ENCODE results near the gene ASPHD2. TPM values are rescaled to one million over a fixed set of nuclear protein-coding genes. Genes with fewer than 3 reads are reported as not detected.

The ASPHD2 gene
- total RNA-seq, 4 donors from 2014 or later = 0.20 to 2.2 (median 1.2) TPM

GRCh38 chr22:26439559-26439958 lies 10.5 kb downstream of the ASPHD2 start:
- in situ Hi-C loops (cut with MboI; ENCODE audit: low pct_ligation_motif_present in 1 of 4, low pct_unique_long_range_greater_than_20kb in 1 of 4, low sequenced_read_pairs in 3 of 4) = no loop called here
- 68 to 78% methylated on average over 2 to 3 of the region's 3 CpGs for WGBS, 2 donors (ENCODE audit: low coverage in 1 of 2)

GRCh38 chr22:26442086-26442756 lies 13.2 kb downstream of the ASPHD2 start:
- no peak overlapping the region for H3K27ac ChIP-seq
- in situ Hi-C loops (cut with MboI; ENCODE audit: low pct_ligation_motif_present in 1 of 4, low pct_unique_long_range_greater_than_20kb in 1 of 4, low sequenced_read_pairs in 3 of 4) (no loop called here), intact Hi-C loops (cut with DNase I; ENCODE audit: low total_unique reads) (no loop called here)
- no peak for DNase-seq
- 88 to 100% methylated on average over 2 to 4 of the region's 4 CpGs for WGBS, 2 donors (ENCODE audit: low coverage in 1 of 2)
- peaks cover 0 to 15% (median 6%) of the 10 kb centered on the region in 4 donors for H3K4me1 ChIP-seq
- no peaks in the 10 kb centered on the region for H3K36me3 ChIP-seq
- no peaks in the 10 kb centered on the region for H3K9me3 ChIP-seq
- no peak for TF ChIP-seq EP300 (IDR thresholded peaks at IDR 0.05; ENCODE audit: low read depth)
- no peak for TF ChIP-seq POLR2AphosphoS5 (IDR thresholded peaks at IDR 0.05)
- no peak for TF ChIP-seq POLR2A (IDR thresholded peaks at IDR 0.05)
- no peak for TF ChIP-seq CTCF (IDR thresholded peaks at IDR 0.05)
- H3K27me3 ChIP-seq = no peaks in the 10 kb centered on the region
- H3K4me3 ChIP-seq = no peak overlapping the region

More at GRCh38 chr22:26439559-26439958, 10.5 kb downstream of the ASPHD2 start:
- Histone ChIP-seq H3K9me3 (no peaks in the 10 kb centered on the region), H3K4me3 (no peak overlapping the region), H3K27ac (no peak overlapping the region), H3K27me3 (no peaks in the 10 kb centered on the region), H3K4me1 (peaks cover 0 to 26% (median 17%) of the 10 kb centered on the region in 4 donors), H3K36me3 (no peaks in the 10 kb centered on the region)
- TF ChIP-seq POLR2AphosphoS5 (IDR thresholded peaks at IDR 0.05) = no peak
- no peak for TF ChIP-seq POLR2A (IDR thresholded peaks at IDR 0.05)
- no peak for TF ChIP-seq EP300 (IDR thresholded peaks at IDR 0.05; ENCODE audit: low read depth)
- TF ChIP-seq CTCF (IDR thresholded peaks at IDR 0.05) = no peak
- intact Hi-C loops (cut with DNase I; ENCODE audit: low total_unique reads) = no loop called here
- no peak for DNase-seq

- WGBS, 2 donors (ENCODE audit: low coverage in 1 of 2) = 90 to 92% methylated on average over 2 to 16 of the region's 16 CpGs
- in situ Hi-C loops (cut with MboI; ENCODE audit: low pct_ligation_motif_present in 1 of 4, low pct_unique_long_range_greater_than_20kb in 1 of 4, low sequenced_read_pairs in 3 of 4) = no loop called here
- TF ChIP-seq POLR2A (IDR thresholded peaks at IDR 0.05) (no peak), CTCF (IDR thresholded peaks at IDR 0.05) (no peak), POLR2AphosphoS5 (IDR thresholded peaks at IDR 0.05) (no peak), EP300 (IDR thresholded peaks at IDR 0.05; ENCODE audit: low read depth) (no peak)
These were observed 15.0 kb downstream of the ASPHD2 start for GRCh38 chr22:26443901-26444690.

GRCh38 chr22:26444777-26445176 lies 15.7 kb downstream of the ASPHD2 start:
- H3K27ac ChIP-seq = no peak overlapping the region
- H3K4me1 ChIP-seq = no peaks in the 10 kb centered on the region
- no peak overlapping the region for H3K4me3 ChIP-seq
- TF ChIP-seq POLR2AphosphoS5 (IDR thresholded peaks at IDR 0.05) = no peak
- no peak for TF ChIP-seq POLR2A (IDR thresholded peaks at IDR 0.05)
- TF ChIP-seq CTCF (IDR thresholded peaks at IDR 0.05) = no peak
- no peak for TF ChIP-seq EP300 (IDR thresholded peaks at IDR 0.05; ENCODE audit: low read depth)
- H3K36me3 ChIP-seq = no peaks in the 10 kb centered on the region
- no peaks in the 10 kb centered on the region for H3K9me3 ChIP-seq
- no peaks in the 10 kb centered on the region for H3K27me3 ChIP-seq
- 89% methylated on average over 3 to 8 of the region's 8 CpGs for WGBS, 2 donors (ENCODE audit: low coverage in 1 of 2)
- DNase-seq = no peak
- in situ Hi-C loops (cut with MboI; ENCODE audit: low pct_ligation_motif_present in 1 of 4, low pct_unique_long_range_greater_than_20kb in 1 of 4, low sequenced_read_pairs in 3 of 4) (no loop called here), intact Hi-C loops (cut with DNase I; ENCODE audit: low total_unique reads) (no loop called here)

More at GRCh38 chr22:26443901-26444690, 15.0 kb downstream of the ASPHD2 start:
- no peaks in the 10 kb centered on the region for H3K9me3 ChIP-seq
- no peaks in the 10 kb centered on the region for H3K27me3 ChIP-seq
- no peaks in the 10 kb centered on the region for H3K36me3 ChIP-seq
- peaks cover 0 to 3% (median 0%) of the 10 kb centered on the region in 4 donors for H3K4me1 ChIP-seq
- intact Hi-C loops (cut with DNase I; ENCODE audit: low total_unique reads) = no loop called here
- no peak for DNase-seq
- no peak overlapping the region for H3K27ac ChIP-seq
- H3K4me3 ChIP-seq = no peak overlapping the region

Data from transverse colon (tissue), 4 donors.